Gastroesophageal sphincter (tissue), 3 donors: ENCODE data around the gene SPRING1.

ENCODE experiments used
- CTCF ChIP-seq, 4 experiments: fragments of 200-600 bp in 2 of 4; fragments of 450-650 bp in 2 of 4; sonication (generic) in 1 of 4; IDR thresholded peaks; one replicate each; pipeline ENCODE4 v1.5.1; 2017 to 2019; ENCODE audit warnings: antibody characterized with exemption in 4 of 4, mild to moderate bottlenecking in 2 of 4, moderate library complexity in 2 of 4
- EP300 ChIP-seq: sonication (generic); formaldehyde crosslinking; IDR thresholded peaks from one replicate; pipeline ENCODE4 v1.6.1; 2017; ENCODE audit warnings: antibody characterized with exemption, mild to moderate bottlenecking
- POLR2A ChIP-seq, 2 donors: fragments of 450-650 bp; IDR thresholded peaks; one replicate each; pipeline ENCODE4 v1.6.1; 2017; ENCODE audit warnings: antibody characterized with exemption in 2 of 2, mild to moderate bottlenecking in 2 of 2, moderate library complexity in 1 of 2
- POLR2AphosphoS5 ChIP-seq: sonication (generic); formaldehyde crosslinking; IDR thresholded peaks from one replicate; pipeline ENCODE4 v1.6.1; 2017; ENCODE audit warnings: antibody characterized with exemption

- TF ChIP-seq CTCF (IDR thresholded peaks at IDR 0.05) (no peak), POLR2AphosphoS5 (no peak), EP300 (no peak), POLR2A (IDR thresholded peaks at IDR 0.05) (no peak)
These were observed 701 bp downstream of the SPRING1 start for GRCh38 chr12:116736962-116737773.
